Smooth muscle cell (in vitro differentiated cells): Measurements from ENCODE around the gene MICAL2. TPM values are rescaled to one million over a fixed set of nuclear protein-coding genes. Genes with fewer than 3 reads are reported as not detected.
A peak's percentile ranks its signal among the peaks of the same experiment; 100 is the strongest.

Experiments
- DNase-seq: peaks from one replicate; lab custom pipeline; 2025; ENCODE audit not compliant: unreplicated experiment; lab: John Stamatoyannopoulos, UW
- H2AFZ ChIP-seq: fragments of 200-600 bp; sonication (generic); 2 replicates; pipeline ENCODE4 v1.6.0; 2016; ENCODE audit warnings: antibody characterized with exemption, low read depth, mild to moderate bottlenecking
- H3F3A ChIP-seq: fragments of 200-600 bp; sonication (generic); 2 replicates; pipeline ENCODE4 v1.6.0; 2017; ENCODE audit warnings: antibody characterized with exemption, low read depth
- H3K27ac ChIP-seq: fragments of 200-600 bp; sonication (generic); 2 replicates; pipeline ENCODE4 v1.5.1; 2016; ENCODE audit warnings: low read depth, mild to moderate bottlenecking
- H3K27me3 ChIP-seq: fragments of 200-600 bp; sonication (generic); 2 replicates; pipeline ENCODE4 v1.6.1; 2016; ENCODE audit warnings: low read depth, mild to moderate bottlenecking
- H3K36me3 ChIP-seq: fragments of 200-600 bp; sonication (generic); 2 replicates; pipeline ENCODE4 v1.5.1; 2016; ENCODE audit warnings: low read depth
- H3K4me1 ChIP-seq: fragments of 200-600 bp; sonication (generic); 2 replicates; pipeline ENCODE4 v1.5.1; 2016; ENCODE audit warnings: low read depth
- H3K4me2 ChIP-seq: fragments of 200-600 bp; sonication (generic); 2 replicates; pipeline ENCODE4 v1.6.0; 2016; ENCODE audit warnings: mild to moderate bottlenecking
- H3K4me3 ChIP-seq: fragments of 200-600 bp; sonication (generic); 2 replicates; pipeline ENCODE4 v1.5.1; 2016; ENCODE audit warnings: mild to moderate bottlenecking
- H3K79me2 ChIP-seq: fragments of 200-600 bp; sonication (generic); 2 replicates; pipeline ENCODE4 v1.6.0; 2016; ENCODE audit warnings: low read depth, mild to moderate bottlenecking
- H3K9ac ChIP-seq: fragments of 200-600 bp; sonication (generic); 2 replicates; pipeline ENCODE4 v1.6.0; 2016; ENCODE audit warnings: low read depth
- H3K9me3 ChIP-seq: fragments of 200-600 bp; sonication (generic); replicated peaks from 2 replicates; pipeline ENCODE4 v1.5.1; 2016; ENCODE audit warnings: low read depth
- H4K20me1 ChIP-seq: fragments of 200-600 bp; sonication (generic); 2 replicates; pipeline ENCODE4 v1.6.0; 2016; ENCODE audit warnings: low read depth
- WGBS: methylation state at CpG from one replicate; pipeline ENCODE4 v1.1.7; 2016; ENCODE audit warnings: low lambda C conversion rate; 5-methylcytosine and 5-hydroxymethylcytosine counted together
- polyA plus RNA-seq: library from polyadenylated mRNA; unstranded; fragments of >200 nt; fragmentation: Nextera tagmentation; extraction: Ambion mirVana; gene quantifications from 2 replicates; pipeline ENCODE4 v1.2.1, GENCODE V29; 2016
- total RNA-seq: library from RNA; depleted of rRNA; stranded (reverse); fragments of >200 nt; gene quantifications from 2 replicates; pipeline ENCODE4 v1.2.3, GENCODE V29; 2014
- TF ChIP-seq, protein P1 (sequence below): fragments of 200-600 bp; sonication (generic); IDR thresholded peaks from 2 replicates; pipeline ENCODE4 v1.5.1; 2017; ENCODE audit warnings: borderline replicate concordance, mild to moderate bottlenecking, antibody characterized with exemption; ENCODE audit not compliant: insufficient read depth, poor library complexity, severe bottlenecking

The MICAL2 gene
- total and polyA plus RNA-seq, 2 experiments from 2014 or later = 161 to 287 TPM

DNA sequence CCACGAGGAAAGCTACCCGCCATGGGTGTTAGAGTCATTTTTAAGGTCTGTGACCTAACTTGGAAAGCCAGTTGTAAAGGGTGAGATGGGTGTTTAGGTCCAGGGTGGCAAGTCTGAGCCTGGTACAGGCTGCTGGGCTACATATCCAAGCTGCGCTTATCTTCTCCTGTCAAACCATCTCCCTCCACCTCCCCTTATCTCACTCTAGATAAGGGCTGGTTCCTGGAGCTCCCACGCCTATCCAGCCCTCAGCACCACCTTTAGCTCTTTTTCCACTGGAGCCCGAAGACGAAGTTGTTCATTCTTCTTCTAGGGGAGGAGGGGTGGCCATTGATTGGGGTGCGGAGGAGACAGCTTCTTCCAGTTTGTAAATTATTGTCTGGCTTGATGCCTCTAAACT is 48.5 kb downstream of the MICAL2 start:
- H3K4me2 ChIP-seq = peak overlapping the region; percentile 61
- H3K79me2 ChIP-seq = peaks cover 22% of the 10 kb centered on the region

GRCh38 chr11:12159351-12160099 is 49.1 kb downstream of the MICAL2 start:
- Histone ChIP-seq H3K36me3 (no peaks in the 10 kb centered on the region), H3K27ac (peak overlapping the region; percentile 99), H3K27me3 (no peaks in the 10 kb centered on the region), H3K4me3 (no peak overlapping the region), H3K9ac (peak overlapping the region; percentile 66), H3K79me2 (peaks cover 22% of the 10 kb centered on the region), H3F3A (peaks cover 41% of the 10 kb centered on the region), H3K4me1 (peaks cover 30% of the 10 kb centered on the region), H2AFZ (no peak overlapping the region), H4K20me1 (no peaks in the 10 kb centered on the region), H3K4me2 (peak overlapping the region; percentile 61), H3K9me3 (no peaks in the 10 kb centered on the region)
- WGBS = 8% methylated on average over 9 of the region's 9 CpGs
- TF ChIP-seq, protein P1, sequence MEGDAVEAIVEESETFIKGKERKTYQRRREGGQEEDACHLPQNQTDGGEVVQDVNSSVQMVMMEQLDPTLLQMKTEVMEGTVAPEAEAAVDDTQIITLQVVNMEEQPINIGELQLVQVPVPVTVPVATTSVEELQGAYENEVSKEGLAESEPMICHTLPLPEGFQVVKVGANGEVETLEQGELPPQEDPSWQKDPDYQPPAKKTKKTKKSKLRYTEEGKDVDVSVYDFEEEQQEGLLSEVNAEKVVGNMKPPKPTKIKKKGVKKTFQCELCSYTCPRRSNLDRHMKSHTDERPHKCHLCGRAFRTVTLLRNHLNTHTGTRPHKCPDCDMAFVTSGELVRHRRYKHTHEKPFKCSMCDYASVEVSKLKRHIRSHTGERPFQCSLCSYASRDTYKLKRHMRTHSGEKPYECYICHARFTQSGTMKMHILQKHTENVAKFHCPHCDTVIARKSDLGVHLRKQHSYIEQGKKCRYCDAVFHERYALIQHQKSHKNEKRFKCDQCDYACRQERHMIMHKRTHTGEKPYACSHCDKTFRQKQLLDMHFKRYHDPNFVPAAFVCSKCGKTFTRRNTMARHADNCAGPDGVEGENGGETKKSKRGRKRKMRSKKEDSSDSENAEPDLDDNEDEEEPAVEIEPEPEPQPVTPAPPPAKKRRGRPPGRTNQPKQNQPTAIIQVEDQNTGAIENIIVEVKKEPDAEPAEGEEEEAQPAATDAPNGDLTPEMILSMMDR = no peak
- DNase-seq = no peak

More for the DNA sequence above, 48.5 kb downstream of the MICAL2 start:
- Histone ChIP-seq H3K9ac (peak overlapping the region; percentile 66), H3K9me3 (no peaks in the 10 kb centered on the region), H2AFZ (no peak overlapping the region), H3K27ac (peak overlapping the region; percentile 99), H3K36me3 (no peaks in the 10 kb centered on the region), H3K4me1 (peaks cover 26% of the 10 kb centered on the region), H3K4me3 (no peak overlapping the region), H3K27me3 (no peaks in the 10 kb centered on the region), H3F3A (peaks cover 39% of the 10 kb centered on the region), H4K20me1 (no peaks in the 10 kb centered on the region)
- DNase-seq = no peak
- 18% methylated on average over 7 of the region's 7 CpGs for WGBS
- TF ChIP-seq, protein P1 = no peak

GRCh38 chr11:12160231-12160630 is 49.8 kb downstream of the MICAL2 start:
- DNase-seq = no peak
- peak overlapping the region; percentile 66 for H3K9ac ChIP-seq
- H2AFZ ChIP-seq = no peak overlapping the region

More at GRCh38 chr11:12160231-12160630, 49.8 kb downstream of the MICAL2 start:
- no peaks in the 10 kb centered on the region for H3K27me3 ChIP-seq
- H4K20me1 ChIP-seq = no peaks in the 10 kb centered on the region
- H3K4me3 ChIP-seq = no peak overlapping the region
- peaks cover 46% of the 10 kb centered on the region for H3F3A ChIP-seq
- peak overlapping the region; percentile 99 for H3K27ac ChIP-seq
- H3K9me3 ChIP-seq = no peaks in the 10 kb centered on the region
- WGBS = 95% methylated on average over 6 of the region's 6 CpGs
- TF ChIP-seq, protein P1 = no peak
- peaks cover 31% of the 10 kb centered on the region for H3K4me1 ChIP-seq
- H3K36me3 ChIP-seq = no peaks in the 10 kb centered on the region
- H3K79me2 ChIP-seq = peaks cover 22% of the 10 kb centered on the region
- peak overlapping the region; percentile 61 for H3K4me2 ChIP-seq
